Thoracic aorta (tissue), 2 donors: Measurements from ENCODE around the gene MCF2L. TPM values are rescaled to one million over a fixed set of nuclear protein-coding genes. Genes with fewer than 3 reads are reported as not detected.
A peak's percentile ranks its signal among the peaks of the same experiment; 100 is the strongest.

Experiments used
- ATAC-seq: fragments of 150-250 bp; one replicate; pipeline ENCODE4 v1.8.0; 2017; ENCODE audit warnings: low read depth; ENCODE audit not compliant: insufficient number of reproducible peaks, low FRiP score
- DNase-seq: peaks from one replicate; pipeline ENCODE4 v3.0.0-alpha.2; 2020; ENCODE audit warnings: low spot score
- H3K27ac ChIP-seq, 2 donors: fragments of 200-600 bp; sonication (generic); 1 replicate in 1 of 2; 2 replicates in 1 of 2; pipeline ENCODE4 v1.5.1; 2016; ENCODE audit warnings: mild to moderate bottlenecking in 2 of 2, moderate library complexity in 2 of 2
- H3K27me3 ChIP-seq: fragments of 200-600 bp; sonication (generic); replicated peaks from 2 replicates; pipeline ENCODE4 v1.6.0; 2016; ENCODE audit warnings: mild to moderate bottlenecking; ENCODE audit not compliant: insufficient read depth
- H3K36me3 ChIP-seq: fragments of 200-600 bp; sonication (generic); one replicate; pipeline ENCODE4 v1.5.1; 2016
- H3K4me1 ChIP-seq, 2 donors: fragments of 200-600 bp; sonication (generic); 1 replicate in 1 of 2; 2 replicates in 1 of 2; pipeline versions ENCODE4 v1.5.1 to v1.6.0; 2016; ENCODE audit warnings: low read depth in 2 of 2, mild to moderate bottlenecking in 1 of 2; ENCODE audit not compliant: control insufficient read depth in 1 of 2
- H3K4me3 ChIP-seq: fragments of 200-600 bp; sonication (generic); 2 replicates; pipeline ENCODE4 v1.5.1; 2016; ENCODE audit warnings: mild to moderate bottlenecking
- H3K9me3 ChIP-seq: fragments of 200-600 bp; sonication (generic); 2 replicates; pipeline ENCODE4 v1.5.1; 2016
- CTCF ChIP-seq: fragments of 200-600 bp; sonication (generic); IDR thresholded peaks from one replicate; pipeline ENCODE4 v1.5.1; 2019; ENCODE audit warnings: antibody characterized with exemption
- total RNA-seq, 2 donors: library from RNA; depleted of rRNA; stranded (reverse); fragments of >200 nt; gene quantifications; one replicate each; pipeline versions ENCODE4 v1.1.0 to v1.2.3, GENCODE V29; 2016

MCF2L gene
- total RNA-seq, 2 donors from 2014 or later: 34.9 to 49.2 TPM

DNA sequence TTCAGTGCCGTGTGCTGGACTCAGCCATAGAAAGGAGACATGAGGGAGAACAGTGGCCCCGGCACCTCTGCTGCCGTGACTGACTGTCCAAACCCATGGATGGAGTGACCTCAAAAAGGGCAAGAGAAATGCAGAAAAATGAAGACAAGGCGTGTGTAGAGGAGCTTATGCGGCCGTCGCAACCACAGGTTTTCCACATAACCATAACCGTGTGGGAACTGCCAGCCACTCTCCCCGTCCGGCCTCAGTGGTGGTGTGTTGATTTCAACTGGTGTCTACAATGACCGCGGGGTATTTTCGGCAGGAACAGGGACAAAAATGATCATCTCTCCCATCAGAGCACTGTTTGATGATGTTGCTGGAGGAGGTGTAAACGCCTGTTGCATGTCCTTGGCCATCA is 93.7 kb downstream of the MCF2L start:
- H3K36me3 ChIP-seq: no peaks in the 10 kb centered on the region
- H3K4me3 ChIP-seq: no peak overlapping the region
- no peaks in the 10 kb centered on the region for H3K27me3 ChIP-seq
- DNase-seq (no peak), ATAC-seq (no peak)
- no peak overlapping the region for H3K27ac ChIP-seq
- H3K4me1 ChIP-seq: peaks cover 0 to 5% of the 10 kb centered on the region in 2 donors
- no peak for TF ChIP-seq CTCF
- no peaks in the 10 kb centered on the region for H3K9me3 ChIP-seq

DNA sequence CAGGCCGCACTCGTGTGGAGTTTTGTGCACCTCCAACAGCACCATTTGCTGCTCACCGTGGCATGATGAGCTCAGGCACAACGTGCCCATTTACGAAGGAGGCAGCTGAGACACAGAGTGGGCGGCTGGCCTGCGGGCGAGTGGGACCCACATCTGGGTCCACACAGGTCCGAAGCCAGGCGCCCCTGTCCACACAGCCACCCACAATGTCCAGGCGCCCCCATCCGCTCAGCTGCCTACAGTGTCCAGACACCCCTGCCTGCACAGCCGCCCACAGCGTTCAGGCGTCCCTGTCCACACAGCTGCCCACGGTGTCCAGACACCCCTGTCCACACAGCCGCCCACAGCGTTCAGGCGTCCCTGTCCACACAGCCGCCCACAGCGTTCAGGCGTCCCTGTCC is 94.1 kb downstream of the MCF2L start:
- no peak for TF ChIP-seq CTCF
- no peak for DNase-seq

GRCh38 chr13:113064000-113064533 is 95.1 kb downstream of the MCF2L start:
- Histone ChIP-seq H3K36me3 (no peaks in the 10 kb centered on the region), H3K4me1 (peaks cover 0 to 5% of the 10 kb centered on the region in 2 donors), H3K9me3 (no peaks in the 10 kb centered on the region), H3K4me3 (no peak overlapping the region), H3K27me3 (no peaks in the 10 kb centered on the region), H3K27ac (no peak overlapping the region)
- DNase-seq: no peak
- TF ChIP-seq CTCF: no peak
- no peak for ATAC-seq

More for the DNA sequence above, 94.1 kb downstream of the MCF2L start:
- H3K27me3 ChIP-seq: no peaks in the 10 kb centered on the region
- H3K36me3 ChIP-seq: no peaks in the 10 kb centered on the region
- no peaks in the 10 kb centered on the region for H3K9me3 ChIP-seq
- no peak for ATAC-seq
- no peak overlapping the region for H3K4me3 ChIP-seq
- H3K4me1 ChIP-seq: peaks cover 0 to 5% of the 10 kb centered on the region in 2 donors
- no peak overlapping the region for H3K27ac ChIP-seq

- ATAC-seq (peak; percentile 36), DNase-seq (no peak)
Measured at GRCh38 chr13:113064534-113065405, 95.8 kb downstream of the MCF2L start.

More at GRCh38 chr13:113064534-113065405, 95.8 kb downstream of the MCF2L start:
- Histone ChIP-seq H3K4me3 (no peak overlapping the region), H3K36me3 (no peaks in the 10 kb centered on the region), H3K27ac (no peak overlapping the region), H3K9me3 (no peaks in the 10 kb centered on the region), H3K4me1 (peaks cover 0 to 5% of the 10 kb centered on the region in 2 donors), H3K27me3 (no peaks in the 10 kb centered on the region)
- no peak for TF ChIP-seq CTCF
